IPS-NIHi11 (cell line): ENCODE results near the gene VPS41.
"Not testable (repeated sequence)": the region's sequence is repeated elsewhere in the genome, so short reads cannot be mapped to it uniquely, and the experiment has no call there.

ENCODE experiments used
- DNase-seq: peaks from one replicate; pipeline ENCODE4 v3.0.0; 2012; ENCODE audit warnings: mixed read lengths, low spot score

VPS41 gene

DNA sequence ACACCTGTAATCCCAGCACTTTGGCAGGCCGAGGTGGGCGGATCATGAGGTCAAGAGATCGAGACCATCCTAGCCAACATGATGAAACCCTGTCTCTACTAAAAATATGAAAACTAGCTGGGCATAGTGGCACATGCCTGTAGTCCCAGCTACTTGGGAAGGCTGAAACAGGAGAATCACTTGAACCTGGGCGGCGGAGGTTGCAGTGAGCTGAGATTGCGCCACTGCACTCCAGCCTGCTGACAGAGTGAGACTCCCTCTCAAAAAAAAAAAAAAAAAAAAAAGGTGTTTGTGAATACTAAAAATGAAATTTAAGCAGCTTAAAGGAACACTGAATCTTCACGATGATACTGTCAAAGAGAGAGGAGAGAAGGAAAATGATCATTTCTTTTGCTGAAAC is 54.0 kb downstream of the VPS41 start:
- not testable (repeated sequence) for DNase-seq

DNA sequence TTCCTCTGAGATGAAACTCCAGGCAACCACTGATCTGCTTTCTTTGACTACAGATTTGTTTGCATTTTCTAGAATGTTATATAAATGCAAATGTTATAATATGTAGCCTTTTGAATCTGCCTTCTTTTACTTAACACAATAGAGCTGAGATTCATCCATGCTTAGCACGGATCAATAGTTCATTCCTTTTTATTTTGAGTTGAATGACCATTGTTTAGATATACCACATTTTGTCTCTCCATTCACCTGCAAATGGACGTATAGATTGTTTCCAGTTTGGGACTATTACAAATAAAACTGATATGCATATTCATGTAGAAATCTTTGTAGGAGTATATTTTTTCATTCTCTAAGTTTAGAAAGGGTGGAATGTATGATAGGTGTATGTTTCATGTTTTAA is 57.7 kb downstream of the VPS41 start:
- DNase-seq = no peak

DNA sequence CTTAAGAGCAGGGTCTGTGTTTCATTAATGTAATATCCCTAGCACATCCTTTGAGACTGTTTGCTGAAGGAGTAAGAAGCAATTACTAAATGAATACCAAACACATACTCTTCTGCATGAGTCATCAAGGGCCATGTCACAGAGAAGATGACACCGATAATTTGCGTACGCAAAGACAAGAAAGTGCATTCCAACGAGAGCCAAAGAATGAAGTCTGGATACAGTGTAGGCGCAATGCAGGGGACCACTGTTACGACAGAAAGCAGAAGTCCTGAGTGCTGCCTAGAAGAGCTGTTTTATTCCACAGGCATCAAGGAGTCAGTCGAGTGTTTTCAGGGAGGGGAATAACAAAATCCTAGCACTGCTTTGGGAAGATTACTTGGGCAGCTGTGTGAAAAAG is 62.7 kb downstream of the VPS41 start:
- no peak for DNase-seq

DNA sequence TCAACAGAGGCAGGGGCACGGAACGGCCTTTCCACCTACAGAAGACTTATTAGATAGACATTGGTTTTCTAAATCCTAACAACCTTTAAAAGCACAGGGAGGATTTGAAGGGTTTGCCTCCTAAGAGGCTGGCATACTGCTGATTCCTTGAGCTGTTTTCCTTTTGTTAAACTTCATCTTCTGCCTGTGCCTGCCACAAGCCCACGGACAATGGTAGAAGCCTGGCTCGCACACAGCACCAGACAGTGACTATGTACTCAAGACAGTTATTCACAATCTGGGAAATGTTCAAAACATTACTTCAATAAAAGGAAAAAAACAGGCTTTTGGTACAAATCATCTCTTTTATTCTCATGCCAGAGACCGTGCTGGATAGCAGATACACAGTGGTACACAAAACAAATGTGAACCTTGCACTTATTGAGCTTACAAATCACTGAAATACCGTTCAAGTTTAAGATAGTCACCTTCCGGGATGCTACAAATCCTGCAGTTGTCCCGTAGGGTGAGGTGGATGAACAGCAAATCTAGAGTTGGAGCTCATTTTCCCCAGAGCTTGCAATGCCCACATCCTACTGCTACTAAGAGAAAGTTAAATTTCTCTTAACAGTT is 63.9 kb downstream of the VPS41 start:
- DNase-seq = no peak

DNA sequence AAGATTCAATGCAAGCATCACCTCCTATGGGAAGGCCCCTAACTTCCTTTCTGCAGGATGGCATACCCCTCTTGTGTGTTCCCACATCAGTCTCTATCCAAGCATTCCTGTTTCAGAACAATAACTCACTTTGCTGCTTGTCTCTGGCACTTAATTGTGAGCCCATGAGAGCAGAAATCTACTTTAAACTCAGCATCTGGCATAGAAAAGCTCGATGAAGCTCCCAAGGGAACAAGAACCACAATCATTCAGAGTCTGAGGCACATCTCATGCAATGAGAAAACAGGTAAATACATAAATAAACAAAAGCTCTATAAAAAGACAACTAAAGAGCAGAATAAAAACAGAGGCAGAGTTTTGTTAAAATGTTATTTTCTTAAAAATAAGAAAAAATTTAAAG is 66.2 kb downstream of the VPS41 start:
- DNase-seq = no peak

DNA sequence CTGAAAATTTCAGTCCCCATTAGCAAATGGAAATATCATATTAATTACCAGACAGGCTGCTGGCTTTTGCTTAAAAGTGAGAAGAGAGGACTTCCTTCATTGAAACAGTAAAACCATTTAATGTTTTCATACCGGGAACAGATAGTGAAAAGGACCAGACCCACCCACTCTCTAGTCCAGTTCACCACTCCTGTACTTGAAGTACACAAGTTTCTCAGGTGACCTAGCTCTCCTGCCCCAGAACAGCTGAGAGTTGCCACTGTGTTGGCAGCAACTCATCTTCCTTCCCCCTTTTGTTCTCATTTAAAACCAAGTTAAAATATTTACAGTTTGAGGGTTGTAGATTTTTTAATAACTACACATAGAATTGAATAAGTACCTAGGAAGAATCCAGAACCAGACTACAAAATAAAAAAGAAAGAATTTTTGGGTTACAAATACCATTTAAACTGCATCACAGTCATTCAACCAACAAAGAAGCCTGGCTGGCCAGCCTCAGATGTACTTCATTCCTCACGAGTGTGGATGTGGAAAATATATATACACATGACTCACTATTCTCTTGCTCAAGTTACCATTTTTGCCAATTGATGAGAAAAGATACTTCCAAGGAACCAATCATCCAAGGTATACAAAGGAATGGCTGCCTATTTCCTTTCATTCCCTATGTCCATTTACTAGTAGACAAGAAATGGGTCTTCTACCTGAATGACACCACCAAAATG is 68.1 kb downstream of the VPS41 start:
- DNase-seq = no peak

DNA sequence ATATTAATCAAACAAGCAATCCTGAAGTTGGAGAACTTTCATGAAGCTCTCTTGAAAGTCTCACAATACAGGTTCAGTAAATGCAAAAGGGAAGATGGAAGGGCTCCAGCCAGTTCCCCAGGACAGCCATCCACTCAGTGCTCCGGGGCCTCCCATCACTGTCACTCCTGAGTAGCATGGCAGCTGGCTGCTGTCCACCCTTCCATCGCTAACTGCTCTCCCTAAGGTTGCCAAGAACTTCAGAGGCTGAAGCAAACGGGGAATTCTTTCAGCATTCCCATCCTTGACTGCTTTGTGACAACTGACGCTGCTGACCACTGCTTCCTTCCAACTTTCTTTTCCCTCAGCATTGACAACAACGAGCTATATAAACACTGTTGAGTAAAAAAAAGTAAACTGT is 69.1 kb downstream of the VPS41 start:
- no peak for DNase-seq

DNA sequence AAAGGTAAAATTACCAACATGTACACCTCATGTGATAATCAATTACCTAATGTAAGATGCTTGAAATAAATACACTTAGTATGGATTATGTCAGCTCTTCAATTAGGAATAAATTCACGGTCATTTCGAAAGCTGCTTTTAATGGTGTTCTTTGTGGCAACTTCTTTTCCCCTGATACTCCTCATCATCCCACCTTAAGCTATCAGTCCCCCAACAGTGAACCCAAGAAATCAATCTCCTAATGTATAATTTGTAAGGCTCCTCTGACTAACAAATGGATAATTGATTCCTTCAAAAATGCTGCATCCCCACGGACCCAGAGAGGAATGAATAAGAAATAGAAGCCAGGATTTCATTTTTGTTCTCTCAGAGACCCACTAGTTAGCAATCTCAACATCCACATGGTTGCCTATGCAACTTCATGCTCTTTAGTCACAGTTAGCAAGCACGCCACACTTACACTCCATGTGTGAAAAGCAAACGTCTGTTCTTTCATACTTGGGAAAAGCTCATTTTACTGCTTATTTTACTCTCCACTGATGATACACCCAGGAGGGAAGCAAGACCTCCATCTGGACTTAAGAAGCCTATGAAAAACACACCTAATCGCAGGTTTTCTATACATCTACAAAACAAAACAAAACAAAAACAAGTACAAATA is 70.1 kb downstream of the VPS41 start:
- no peak for DNase-seq

DNA sequence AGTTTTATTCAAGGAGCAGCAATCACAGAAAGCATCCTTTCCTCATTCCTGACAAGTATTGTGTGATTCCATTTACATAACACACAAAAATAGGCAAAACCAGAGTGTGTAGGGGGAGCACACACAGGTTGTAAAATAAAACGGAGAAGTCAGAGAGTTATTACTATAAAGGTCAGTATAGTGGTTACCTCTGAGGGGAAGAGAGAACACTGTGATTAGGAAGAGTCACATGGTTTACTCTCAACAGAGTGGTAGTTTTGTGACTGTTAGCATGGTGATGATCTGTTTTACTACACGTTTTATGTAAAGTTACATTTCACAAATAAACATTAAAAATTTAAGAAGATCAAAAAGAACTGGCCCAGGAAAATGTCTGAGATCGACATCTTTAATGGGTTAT is 74.6 kb downstream of the VPS41 start:
- DNase-seq = no peak

DNA sequence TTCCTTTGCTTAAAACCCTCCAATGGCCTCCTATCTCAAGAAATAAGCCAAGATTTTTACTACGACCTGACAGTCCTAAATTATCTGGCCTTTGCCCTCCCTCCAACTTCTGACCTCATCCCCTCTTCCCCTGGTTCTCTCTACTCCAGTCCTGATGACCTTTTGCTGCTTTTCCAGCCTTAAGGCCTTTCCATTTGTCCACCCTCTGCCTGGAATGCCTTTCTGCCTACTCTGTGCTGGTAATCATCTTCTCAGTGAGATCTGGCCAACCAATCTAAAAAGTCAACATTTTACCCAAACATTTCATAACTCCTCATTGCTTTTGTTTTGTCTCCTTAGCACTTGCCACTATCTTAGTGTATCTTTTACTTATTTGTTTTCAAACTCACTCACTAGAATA is 75.7 kb downstream of the VPS41 start:
- no peak for DNase-seq

DNA sequence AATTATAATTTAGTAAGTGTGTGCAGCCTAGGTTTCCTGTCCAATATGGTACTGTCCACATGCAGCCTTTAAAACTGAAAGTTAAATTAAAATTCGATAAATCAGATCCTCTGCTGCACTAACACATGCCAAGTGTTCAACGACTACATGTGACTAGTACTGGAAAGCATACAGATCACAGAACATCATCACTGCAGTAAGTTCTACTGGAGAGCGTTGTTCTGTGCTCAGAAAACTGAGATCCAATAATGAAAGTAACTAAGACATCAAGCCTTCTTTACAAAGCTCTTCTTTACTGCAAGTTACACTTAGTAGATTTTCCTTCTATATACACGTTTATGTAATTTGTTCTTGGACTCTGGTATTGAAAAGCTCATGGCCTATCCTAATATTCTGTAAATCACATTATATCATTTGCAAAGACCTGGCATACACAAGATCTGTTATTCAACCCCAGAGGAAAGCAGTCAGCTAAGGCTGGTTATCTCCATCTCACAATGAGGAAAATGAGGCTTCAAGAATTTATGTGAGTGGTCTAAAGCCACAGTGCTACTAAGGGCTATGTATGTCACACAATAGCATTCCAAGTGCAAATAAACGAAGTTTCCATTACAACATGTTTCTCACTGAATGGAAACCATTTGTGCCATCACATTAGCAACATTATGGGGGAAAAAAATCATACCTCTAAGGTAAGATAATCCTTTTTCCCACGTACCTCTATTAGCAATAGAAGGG is 77.6 kb downstream of the VPS41 start:
- no peak for DNase-seq

DNA sequence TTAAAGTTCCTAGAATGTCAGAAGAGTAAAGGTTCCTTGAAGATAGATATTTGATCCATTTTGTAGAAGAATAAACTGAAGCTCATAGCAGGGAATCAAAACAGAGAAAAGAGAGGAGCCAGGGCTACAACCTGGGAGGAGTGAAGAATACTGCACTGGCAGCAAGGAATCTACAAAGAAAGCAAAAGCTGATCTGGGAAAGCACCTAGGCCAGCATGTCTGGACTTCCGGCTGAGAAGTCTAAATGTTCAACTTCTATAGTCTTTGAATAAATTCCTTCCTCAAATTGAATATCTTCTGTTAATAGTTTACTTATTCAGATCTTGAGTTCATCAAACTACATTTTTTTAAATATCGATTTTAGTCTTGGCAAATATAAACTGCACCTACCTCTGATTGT is 78.2 kb downstream of the VPS41 start:
- DNase-seq = no peak

DNA sequence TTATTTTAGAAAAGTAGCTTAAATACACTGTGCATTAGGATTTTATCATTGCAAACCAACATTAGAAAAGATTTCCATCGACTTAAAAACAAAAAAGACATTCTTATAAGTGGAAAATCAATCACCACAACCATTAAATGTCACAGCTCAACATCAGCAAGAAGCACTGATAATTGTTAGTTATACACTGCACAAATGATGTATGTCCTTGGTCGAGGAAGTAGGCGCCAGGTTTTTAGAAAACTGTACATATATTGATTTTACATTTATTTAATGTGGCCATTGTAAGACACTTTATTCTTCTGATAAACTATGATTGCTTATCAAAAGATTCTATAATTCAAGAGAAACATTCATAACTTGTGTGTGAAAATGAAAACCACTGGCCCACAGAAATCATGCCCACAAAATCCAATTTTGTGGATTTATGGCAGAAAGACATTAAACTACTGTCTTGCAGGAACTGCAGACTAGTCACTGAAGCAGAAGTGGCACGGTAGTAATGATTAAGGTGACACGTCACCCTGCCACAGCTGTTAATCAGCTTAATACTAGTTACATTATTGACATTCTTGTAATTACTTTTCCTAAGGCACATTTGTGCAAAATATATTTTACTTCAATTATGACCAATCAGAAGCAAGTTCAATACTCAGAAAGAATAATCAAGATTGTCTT is 79.4 kb downstream of the VPS41 start:
- DNase-seq = no peak

DNA sequence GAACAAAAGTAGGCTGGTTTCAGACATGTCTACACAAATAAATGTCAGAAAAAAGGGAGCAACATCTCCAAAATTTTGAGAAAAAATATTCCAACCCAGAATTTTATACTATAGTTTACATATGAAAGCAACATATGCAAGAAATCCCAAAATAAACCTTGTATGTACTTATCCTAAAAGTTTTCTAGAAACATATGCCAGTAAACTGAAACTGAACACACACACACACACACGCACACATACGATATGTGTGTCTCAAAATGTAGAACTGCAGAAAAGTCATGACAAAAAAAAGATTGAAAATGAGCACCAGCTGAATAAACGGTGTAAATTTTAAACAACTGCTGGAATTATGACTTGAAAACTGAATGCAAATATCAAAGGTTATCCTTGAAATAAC is 81.0 kb downstream of the VPS41 start:
- DNase-seq = no peak

DNA sequence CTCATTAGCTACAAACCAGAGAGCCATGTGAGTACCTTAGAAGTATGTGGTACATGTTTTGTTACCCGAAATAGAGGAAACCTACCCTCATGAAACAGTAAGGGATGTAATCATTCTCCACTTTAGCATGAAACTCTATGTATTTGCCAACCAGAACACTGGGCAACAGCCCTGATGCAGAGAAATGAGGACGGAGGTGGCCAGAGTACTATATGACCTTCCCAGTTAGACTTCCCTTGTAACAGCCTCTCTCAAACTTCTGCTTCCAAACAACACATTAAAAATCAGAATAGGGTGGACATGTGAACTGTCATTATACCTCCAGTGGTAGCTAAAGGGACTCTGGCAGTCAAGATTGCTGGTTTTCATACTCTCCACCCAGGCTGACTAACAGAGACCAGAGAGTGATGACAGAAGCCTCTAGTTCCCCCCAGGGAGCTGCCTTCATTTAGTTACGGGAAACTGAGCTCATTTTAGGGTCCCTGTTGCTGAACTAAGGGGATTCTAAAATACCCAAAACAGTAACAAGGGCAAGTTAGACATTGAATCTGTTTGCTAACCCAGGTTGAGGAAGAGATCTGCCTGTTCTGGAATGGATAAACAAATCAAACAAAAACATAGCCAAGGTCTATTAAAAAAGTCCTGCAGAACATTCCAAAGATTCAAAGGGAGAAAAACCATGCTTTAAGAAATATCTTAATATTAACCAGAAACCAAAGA is 83.1 kb downstream of the VPS41 start:
- no peak for DNase-seq

DNA sequence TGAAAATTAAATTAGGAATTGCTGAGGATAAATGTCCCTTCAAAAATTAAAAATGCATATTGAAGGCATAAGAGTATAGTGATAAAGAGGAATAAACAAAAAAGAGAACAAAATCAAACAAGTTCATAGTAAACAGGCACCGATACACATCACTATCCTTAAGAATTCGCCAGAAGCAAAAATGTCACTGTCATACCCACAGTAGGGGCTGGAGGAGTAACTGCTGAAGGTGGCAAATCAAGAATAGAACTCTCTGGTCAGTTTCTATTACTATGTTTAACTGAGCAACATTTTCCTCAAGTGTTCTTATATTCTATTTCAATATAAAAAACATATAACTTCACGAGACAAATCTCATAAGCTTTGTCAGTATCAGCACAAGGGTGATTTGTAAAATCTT is 84.0 kb downstream of the VPS41 start:
- DNase-seq = no peak

DNA sequence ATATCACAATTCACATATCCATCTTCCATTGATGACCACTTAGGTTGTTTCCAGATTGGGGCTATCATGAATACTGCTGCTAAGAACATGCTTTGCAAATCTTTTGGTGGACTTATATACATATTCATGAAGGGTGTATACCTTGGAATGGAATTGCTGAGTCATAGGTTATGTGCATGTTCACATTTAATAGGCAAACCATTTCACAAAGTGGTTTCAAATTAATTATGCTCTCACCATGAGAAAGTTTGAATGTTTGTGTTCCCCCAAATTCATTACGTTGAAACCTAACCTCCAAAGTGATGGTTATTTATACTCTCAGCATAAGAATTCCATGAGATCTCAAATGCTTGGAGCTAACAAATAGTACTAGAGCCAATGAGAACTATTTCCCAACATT is 86.4 kb downstream of the VPS41 start:
- DNase-seq = no peak

DNA sequence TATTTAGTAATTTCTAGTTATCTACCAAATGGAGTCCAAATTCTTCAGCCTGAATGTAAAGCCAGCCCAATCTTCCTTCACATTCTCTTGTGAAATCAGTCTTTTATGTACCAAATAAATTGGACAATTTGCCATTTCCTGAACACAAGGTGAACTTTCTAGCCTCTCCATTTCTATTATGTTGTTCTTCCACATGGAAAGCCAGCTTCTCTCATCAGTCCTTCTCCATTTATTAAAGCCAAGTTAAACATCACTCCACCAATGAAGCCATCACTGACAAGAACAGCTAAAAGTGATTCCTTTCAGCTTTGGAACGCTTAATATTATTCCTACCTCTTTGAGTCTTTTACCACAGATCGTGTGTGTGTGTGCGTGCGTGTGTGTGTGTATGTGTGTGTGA is 88.4 kb downstream of the VPS41 start:
- DNase-seq = no peak

DNA sequence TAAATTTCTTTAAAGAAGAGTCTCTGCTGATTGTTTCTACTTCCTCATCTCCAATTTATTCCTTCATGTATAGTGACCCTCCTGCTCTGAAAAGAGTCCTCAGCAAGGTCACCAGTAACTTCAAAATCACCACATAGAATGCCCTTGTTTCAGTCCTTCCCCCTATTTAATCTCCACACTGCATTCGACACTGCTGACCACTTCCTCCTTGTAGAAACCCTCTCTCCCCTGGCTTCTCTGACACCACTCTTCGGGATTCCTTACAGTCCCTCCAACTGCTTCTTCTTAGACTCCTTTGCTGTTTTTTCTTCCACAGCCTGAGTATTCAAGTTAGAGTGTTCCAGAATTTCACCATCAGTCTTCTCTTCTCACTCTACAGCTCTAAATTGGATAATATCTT is 89.5 kb downstream of the VPS41 start:
- DNase-seq = no peak

DNA sequence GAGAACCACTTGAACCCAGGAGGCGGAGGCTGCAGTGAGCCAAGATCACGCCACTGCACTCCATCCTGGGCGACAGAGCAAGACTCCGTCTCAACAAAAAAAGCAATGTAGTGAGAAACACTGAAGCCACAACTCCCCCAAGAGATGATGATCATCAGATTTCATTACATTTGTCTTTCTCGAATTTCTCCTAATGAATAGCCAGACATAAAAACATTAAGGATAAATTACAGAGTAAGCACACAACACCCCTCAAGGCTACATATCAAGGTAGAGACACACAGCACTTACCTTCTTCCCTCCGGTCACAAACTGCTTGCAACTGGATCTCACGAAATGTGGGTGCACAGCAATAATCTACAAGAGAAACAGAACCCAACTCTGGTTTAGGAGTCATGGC is 91.5 kb downstream of the VPS41 start:
- no peak for DNase-seq

DNA sequence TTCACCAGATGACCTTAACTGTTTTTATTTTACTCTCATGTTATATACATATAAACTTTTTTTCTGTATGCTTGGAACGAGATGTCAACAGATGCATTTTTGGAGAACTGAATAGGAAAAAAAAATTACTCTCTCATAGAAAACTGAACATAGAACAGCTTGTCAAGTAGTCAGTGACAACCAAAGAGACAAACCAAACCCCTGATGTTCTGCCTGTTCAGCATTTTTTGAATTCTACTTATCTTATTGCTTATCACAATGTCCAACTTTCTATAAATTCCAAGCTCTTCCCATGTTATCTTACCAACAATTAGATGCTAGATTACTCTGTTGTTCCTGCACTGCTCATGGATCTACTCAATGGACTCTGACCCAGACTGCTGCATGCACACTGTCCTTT is 95.2 kb downstream of the VPS41 start:
- DNase-seq = no peak

DNA sequence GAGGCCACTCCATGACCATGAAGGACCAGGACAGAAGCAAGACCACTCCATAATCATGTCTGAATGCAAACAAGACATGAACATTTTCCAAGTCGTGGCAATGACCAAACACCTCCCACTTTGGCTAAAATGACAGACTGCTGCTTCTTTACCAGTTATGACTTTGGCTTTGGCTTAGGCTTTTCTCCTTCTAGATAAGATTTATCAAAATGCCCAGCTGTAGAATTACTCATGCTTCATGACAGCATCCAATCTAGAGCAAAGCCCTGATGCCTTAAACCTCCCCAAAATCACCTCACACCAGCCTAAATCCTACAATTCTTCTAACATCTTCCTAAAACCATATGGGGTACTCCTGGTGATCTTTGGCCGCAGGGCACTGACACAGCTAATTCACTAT is 102.1 kb downstream of the VPS41 start:
- DNase-seq = no peak
